GM12878 (cell line): ENCODE data around the gene CDC37. TPM values are rescaled to one million over a fixed set of nuclear protein-coding genes. Genes with fewer than 3 reads are reported as not detected.

ENCODE experiments used
- ATAC-seq: fragments of 200-7000 bp; cut with Tn5 transposase; 3 replicates; pipeline ENCODE4 v1.9.1; 2020; ENCODE audit warnings: mild to moderate bottlenecking, moderate library complexity
- BruUV-seq: library from RNA; stranded (reverse); fragments of 400-500 nt; replicated peaks from 2 replicates; lab custom pipeline; 2021; lab: Mats Ljungman, UMichigan
- CTCF ChIA-PET: fragments of 300-600 bp; sonication (Branson Sonifier 250); formaldehyde crosslinking; extraction: SDS; loops from one replicate; lab custom pipeline; 2021; ENCODE audit warnings: inconsistent platforms; lab: Yijun Ruan, JAX
- POLR2A ChIA-PET: fragments of 350-600 bp; formaldehyde crosslinking; extraction: SDS; loops from one replicate; lab custom pipeline; 2021; ENCODE audit warnings: inconsistent platforms; lab: Charles Lee
- RAD21 ChIA-PET: fragments of 300-600 bp; sonication (Branson Sonifier 250); formaldehyde crosslinking; loops from one replicate; lab custom pipeline; 2023; ENCODE audit warnings: antibody characterized with exemption; ENCODE audit not compliant: unreplicated experiment; lab: Charles Lee
- SMC1A ChIA-PET: fragments of 300-600 bp; sonication (Branson Sonifier 250); formaldehyde crosslinking; loops from one replicate; lab custom pipeline; 2023; ENCODE audit not compliant: unreplicated experiment, uncharacterized antibody; lab: Charles Lee
- DNase-seq: peaks from one replicate; pipeline ENCODE4 v3.0.0-alpha.2; 2011; ENCODE audit warnings: low read depth, low spot score
- FAIRE-seq: peaks from 3 replicates; lab custom pipeline; 2011; peaks lifted over from hg19 to GRCh38; lab: Jason Lieb, UNC
- H2AFZ ChIP-seq: 2 replicates; pipeline ENCODE4 v1.6.0; 2011; ENCODE audit warnings: low read depth, low read length, control low read depth; ENCODE audit not compliant: control insufficient read depth
- H3K27ac ChIP-seq: 2 replicates; pipeline ENCODE4 v1.5.1; 2011; ENCODE audit warnings: control low read depth; ENCODE audit not compliant: control insufficient read depth, insufficient read depth
- H3K27me3 ChIP-seq, 2 experiments: replicated peaks in 1 of 2; 2 replicates each; pipeline versions ENCODE4 v1.6.0 to v1.6.1; 2011; ENCODE audit warnings: low read length in 1 of 2; ENCODE audit not compliant: control insufficient read depth in 2 of 2, insufficient read depth in 2 of 2
- H3K36me3 ChIP-seq, 2 experiments: 2 replicates each; pipeline ENCODE4 v1.5.1; 2011; ENCODE audit warnings: low read length in 1 of 2; ENCODE audit not compliant: control insufficient read depth in 2 of 2, insufficient read depth in 2 of 2
- H3K4me1 ChIP-seq: 2 replicates; pipeline ENCODE4 v1.6.1; 2011; ENCODE audit warnings: mild to moderate bottlenecking, low read length, moderate library complexity, mixed read lengths; ENCODE audit not compliant: control insufficient read depth, insufficient read depth
- H3K4me2 ChIP-seq: 2 replicates; pipeline ENCODE4 v1.6.0; 2011; ENCODE audit warnings: control low read depth; ENCODE audit not compliant: control insufficient read depth, insufficient read depth
- H3K4me3 ChIP-seq: fragments of 200-600 bp; sonication (generic); 2 replicates; pipeline ENCODE4 v1.5.1; 2016
- H3K79me2 ChIP-seq: 2 replicates; pipeline ENCODE4 v1.6.0; 2011; ENCODE audit warnings: low read length; ENCODE audit not compliant: control insufficient read depth, insufficient read depth
- H3K9ac ChIP-seq: 2 replicates; pipeline ENCODE4 v1.8.0; 2011; ENCODE audit warnings: low read length, control low read depth, mixed read lengths; ENCODE audit not compliant: control insufficient read depth, insufficient read depth
- H3K9me3 ChIP-seq: replicated peaks from 3 replicates; pipeline ENCODE4 v1.5.1; 2011; ENCODE audit warnings: mild to moderate bottlenecking, low read length; ENCODE audit not compliant: control insufficient read depth, insufficient read depth
- H4K20me1 ChIP-seq: 2 replicates; pipeline ENCODE4 v1.6.0; 2011; ENCODE audit not compliant: control insufficient read depth, insufficient read depth
- BACH1 ChIP-seq: fragments of 450-650 bp; IDR thresholded peaks from 2 replicates; pipeline ENCODE4 v1.6.1; 2017; ENCODE audit warnings: mild to moderate bottlenecking, borderline replicate concordance
- BCL11A ChIP-seq: IDR thresholded peaks from 2 replicates; pipeline ENCODE4 v1.6.1; 2011; ENCODE audit warnings: low read depth, low read length
- CHD1 ChIP-seq: IDR thresholded peaks from 2 replicates; pipeline ENCODE4 v1.6.1; 2012; ENCODE audit warnings: low read depth, low read length, improper control_type of control experiment
- DPF2 ChIP-seq: fragments of 450-650 bp; IDR thresholded peaks from 2 replicates; pipeline ENCODE4 v1.6.1; 2017; ENCODE audit warnings: mild to moderate bottlenecking
- IKZF1 ChIP-seq: fragments of 450-650 bp; conservative IDR thresholded peaks from 2 replicates; pipeline ENCODE4 v1.6.1; 2017; ENCODE audit warnings: antibody characterized with exemption, mild to moderate bottlenecking
- MTA3 ChIP-seq: IDR thresholded peaks from 2 replicates; pipeline ENCODE4 v1.6.1; 2012; ENCODE audit warnings: low read length, inconsistent platforms, borderline replicate concordance
- MXI1 ChIP-seq: fragments of 150-350 bp; IDR thresholded peaks from 2 replicates; pipeline ENCODE4 v1.6.1; 2011; ENCODE audit warnings: low read depth, mild to moderate bottlenecking, inconsistent platforms, low read length, improper control_type of control experiment
- NBN ChIP-seq: fragments of 450-650 bp; IDR thresholded peaks from 2 replicates; pipeline ENCODE4 v1.6.1; 2016
- PAX5 ChIP-seq: IDR thresholded peaks from 2 replicates; pipeline ENCODE4 v1.6.1; 2011; ENCODE audit warnings: low read depth, low read length, borderline replicate concordance
- SIN3A ChIP-seq: IDR thresholded peaks from 2 replicates; pipeline ENCODE4 v1.6.1; 2012; ENCODE audit warnings: low read depth, low read length, improper control_type of control experiment
- SP1 ChIP-seq: IDR thresholded peaks from one replicate; pipeline ENCODE4 v1.6.1; 2011; ENCODE audit warnings: low read depth, low read length
- SPI1 ChIP-seq: IDR thresholded peaks from 2 replicates; pipeline ENCODE4 v1.6.1; 2011; ENCODE audit warnings: low read depth, mild to moderate bottlenecking, low read length, moderate library complexity, borderline replicate concordance; ENCODE audit not compliant: insufficient read depth
- SUPT20H ChIP-seq: IDR thresholded peaks from 2 replicates; pipeline ENCODE4 v1.6.1; 2011; ENCODE audit warnings: low read depth, mild to moderate bottlenecking, low read length, moderate library complexity, borderline replicate concordance; ENCODE audit not compliant: control insufficient read depth
- SUZ12 ChIP-seq: fragments of 200-600 bp; sonication (generic); IDR thresholded peaks from one replicate; pipeline ENCODE4 v1.6.1; 2018; ENCODE audit warnings: antibody characterized with exemption, mild to moderate bottlenecking; ENCODE audit not compliant: unreplicated experiment
- ZBED1 ChIP-seq: IDR thresholded peaks from 2 replicates; pipeline ENCODE4 v1.6.1; 2016; ENCODE audit warnings: borderline replicate concordance
- WGBS: methylation state at CpG from one replicate; pipeline ENCODE4 v1.1.6; 2016; ENCODE audit warnings: low lambda C conversion rate; ENCODE audit not compliant: insufficient replicate concordance, insufficient coverage; ENCODE audit errors: missing lambda C conversion rate; 5-methylcytosine and 5-hydroxymethylcytosine counted together
- in situ Hi-C: fragments of 300-500 bp; cut with MboI; formaldehyde crosslinking; loops from 9 replicates; pipeline ENCODE4 v1.14.3; 2018; ENCODE audit warnings: mixed read lengths
- intact Hi-C: fragments of 100-400 bp; cut with micrococcal nuclease; formaldehyde crosslinking; loops from one replicate; pipeline ENCODE4 v1.14.2; 2022; ENCODE audit not compliant: unreplicated experiment
- polyA plus RNA-seq, 11 experiments: library from polyadenylated mRNA; depleted of rRNA in 4 of 11; unstranded in 6 of 11; stranded (reverse) in 5 of 11; fragments of >200 nt; fragmentation: Nextera tagmentation in 4 of 11; fragmentation: Illumina TruSeq in 1 of 11; extraction: Ambion mirVana in 4 of 11; extraction: Trizol in 1 of 11; gene quantifications; 1 replicate in 1 of 11; 2 replicates in 10 of 11; pipeline versions ENCODE4 v1.2.1 to v1.2.3, GENCODE V29; 2011 to 2016; ENCODE audit warnings: inconsistent platforms in 2 of 11, missing spikeins in 2 of 11, low read depth in 1 of 11
- total RNA-seq, 4 experiments: library from RNA; depleted of rRNA in 3 of 4; stranded (reverse); fragments of >200 nt in 3 of 4; fragmentation: Illumina TruSeq in 1 of 4; extraction: Trizol in 1 of 4; gene quantifications; 2 replicates each; pipeline versions ENCODE4 v1.2.1 to v1.2.3, GENCODE V29; 2013 to 2021
- TF ChIP-seq, protein P1 (sequence below): fragments of 450-650 bp; IDR thresholded peaks from 2 replicates; pipeline ENCODE4 v1.6.1; 2018; ENCODE audit warnings: borderline replicate concordance, mild to moderate bottlenecking; ENCODE audit not compliant: partially characterized antibody
- TF ChIP-seq, protein P2 (sequence below): fragments of 450-650 bp; IDR thresholded peaks from 2 replicates; pipeline ENCODE4 v1.6.1; 2017; ENCODE audit warnings: low read depth, mild to moderate bottlenecking, moderate library complexity
- TF ChIP-seq, protein P3 (sequence below): fragments of 450-650 bp; IDR thresholded peaks from 2 replicates; pipeline ENCODE4 v1.6.1; 2016; ENCODE audit warnings: mild to moderate bottlenecking

Gene CDC37
- total and polyA plus RNA-seq, 10 of the 15 experiments (the other 5 are each of a cell fraction or from before 2014, with no cell fraction given), result 4.7 to 265 (median 176) TPM

DNA sequence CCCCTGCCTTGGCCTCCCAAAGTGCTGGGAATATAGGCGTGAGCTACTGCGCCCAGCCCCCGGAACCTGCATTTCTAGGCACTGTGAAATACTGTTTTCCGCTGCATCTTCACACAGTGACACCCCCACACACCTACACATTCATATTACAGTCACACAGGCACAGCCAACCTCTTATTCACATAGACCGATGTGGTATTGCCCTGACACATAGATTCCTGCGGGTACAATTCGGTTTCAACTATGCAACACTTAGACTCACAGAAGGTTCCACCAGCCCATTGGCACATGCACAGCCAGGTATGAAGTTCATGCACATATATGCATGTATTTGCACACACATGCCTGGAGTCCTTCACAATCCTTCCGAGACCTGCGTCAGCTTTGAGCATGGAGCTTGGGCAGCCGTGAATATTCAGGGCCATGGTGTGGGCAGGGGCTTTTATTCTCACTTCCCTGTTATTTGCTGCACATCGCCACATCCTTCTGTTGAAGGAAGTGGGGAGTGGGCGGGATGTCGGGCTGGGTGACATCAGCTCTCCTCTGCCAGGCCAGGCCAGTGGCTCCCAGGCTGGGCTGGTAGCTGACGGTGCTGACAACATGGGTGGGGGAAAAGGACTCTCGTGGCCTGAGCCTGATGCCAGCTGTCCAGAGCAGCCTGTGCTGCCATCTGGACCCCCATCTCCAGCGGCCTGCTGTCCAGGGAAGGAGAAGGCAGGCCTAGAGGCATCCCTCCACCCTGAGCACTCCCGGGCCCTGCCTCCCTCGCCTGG is 5.4 kb upstream of the CDC37 start:
- H3K9ac ChIP-seq, result no peak overlapping the region; the same call in 1 of the 2 replicates
- POLR2A ChIA-PET, result interaction anchor here (0.5 to 8.3 kb wide), 11 partner anchors 10 to 192 kb away, joined by 3 to 122 read pairs (median 3); partner anchors contain the start of genes KEAP1 and PDE4A
- H2AFZ ChIP-seq, result no peak overlapping the region; the same call in 1 of the 2 replicates
- no peak for TF ChIP-seq BACH1
- TF ChIP-seq ZBED1, result no peak; the same call in 1 of the 2 replicates
- TF ChIP-seq SIN3A, result 0 out of 2 replicates have a peak, but pooled peaks have one; percentile 45
- TF ChIP-seq SUPT20H, result no peak
- peak; percentile 41; the same call in 1 of the 2 replicates for TF ChIP-seq MXI1
- no peak; the same call in 1 of the 2 replicates for TF ChIP-seq MTA3
- peak; percentile 96 for TF ChIP-seq DPF2
- peak; percentile 76 for TF ChIP-seq BCL11A
- TF ChIP-seq, protein P1, sequence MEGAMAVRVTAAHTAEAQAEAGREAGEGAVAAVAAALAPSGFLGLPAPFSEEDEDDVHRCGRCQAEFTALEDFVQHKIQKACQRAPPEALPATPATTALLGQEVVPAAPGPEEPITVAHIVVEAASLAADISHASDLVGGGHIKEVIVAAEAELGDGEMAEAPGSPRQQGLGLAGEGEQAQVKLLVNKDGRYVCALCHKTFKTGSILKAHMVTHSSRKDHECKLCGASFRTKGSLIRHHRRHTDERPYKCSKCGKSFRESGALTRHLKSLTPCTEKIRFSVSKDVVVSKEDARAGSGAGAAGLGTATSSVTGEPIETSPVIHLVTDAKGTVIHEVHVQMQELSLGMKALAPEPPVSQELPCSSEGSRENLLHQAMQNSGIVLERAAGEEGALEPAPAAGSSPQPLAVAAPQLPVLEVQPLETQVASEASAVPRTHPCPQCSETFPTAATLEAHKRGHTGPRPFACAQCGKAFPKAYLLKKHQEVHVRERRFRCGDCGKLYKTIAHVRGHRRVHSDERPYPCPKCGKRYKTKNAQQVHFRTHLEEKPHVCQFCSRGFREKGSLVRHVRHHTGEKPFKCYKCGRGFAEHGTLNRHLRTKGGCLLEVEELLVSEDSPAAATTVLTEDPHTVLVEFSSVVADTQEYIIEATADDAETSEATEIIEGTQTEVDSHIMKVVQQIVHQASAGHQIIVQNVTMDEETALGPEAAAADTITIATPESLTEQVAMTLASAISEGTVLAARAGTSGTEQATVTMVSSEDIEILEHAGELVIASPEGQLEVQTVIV, result no peak
- peak; percentile 69; the same call in 1 of the 2 replicates for TF ChIP-seq NBN
- TF ChIP-seq PAX5, result peak; percentile 60; the same call in 1 of the 2 replicates
- no peak for TF ChIP-seq SUZ12
- TF ChIP-seq SPI1, result peak; percentile 95
- TF ChIP-seq IKZF1, result peak; percentile 93
- peak; percentile 39 for TF ChIP-seq SP1
- TF ChIP-seq, protein P2, sequence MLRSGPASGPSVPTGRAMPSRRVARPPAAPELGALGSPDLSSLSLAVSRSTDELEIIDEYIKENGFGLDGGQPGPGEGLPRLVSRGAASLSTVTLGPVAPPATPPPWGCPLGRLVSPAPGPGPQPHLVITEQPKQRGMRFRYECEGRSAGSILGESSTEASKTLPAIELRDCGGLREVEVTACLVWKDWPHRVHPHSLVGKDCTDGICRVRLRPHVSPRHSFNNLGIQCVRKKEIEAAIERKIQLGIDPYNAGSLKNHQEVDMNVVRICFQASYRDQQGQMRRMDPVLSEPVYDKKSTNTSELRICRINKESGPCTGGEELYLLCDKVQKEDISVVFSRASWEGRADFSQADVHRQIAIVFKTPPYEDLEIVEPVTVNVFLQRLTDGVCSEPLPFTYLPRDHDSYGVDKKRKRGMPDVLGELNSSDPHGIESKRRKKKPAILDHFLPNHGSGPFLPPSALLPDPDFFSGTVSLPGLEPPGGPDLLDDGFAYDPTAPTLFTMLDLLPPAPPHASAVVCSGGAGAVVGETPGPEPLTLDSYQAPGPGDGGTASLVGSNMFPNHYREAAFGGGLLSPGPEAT, result peak; percentile 78
- no peak for TF ChIP-seq CHD1
- TF ChIP-seq, protein P3, sequence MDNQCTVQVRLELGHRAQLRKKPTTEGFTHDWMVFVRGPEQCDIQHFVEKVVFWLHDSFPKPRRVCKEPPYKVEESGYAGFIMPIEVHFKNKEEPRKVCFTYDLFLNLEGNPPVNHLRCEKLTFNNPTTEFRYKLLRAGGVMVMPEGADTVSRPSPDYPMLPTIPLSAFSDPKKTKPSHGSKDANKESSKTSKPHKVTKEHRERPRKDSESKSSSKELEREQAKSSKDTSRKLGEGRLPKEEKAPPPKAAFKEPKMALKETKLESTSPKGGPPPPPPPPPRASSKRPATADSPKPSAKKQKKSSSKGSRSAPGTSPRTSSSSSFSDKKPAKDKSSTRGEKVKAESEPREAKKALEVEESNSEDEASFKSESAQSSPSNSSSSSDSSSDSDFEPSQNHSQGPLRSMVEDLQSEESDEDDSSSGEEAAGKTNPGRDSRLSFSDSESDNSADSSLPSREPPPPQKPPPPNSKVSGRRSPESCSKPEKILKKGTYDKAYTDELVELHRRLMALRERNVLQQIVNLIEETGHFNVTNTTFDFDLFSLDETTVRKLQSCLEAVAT, result peak; percentile 75

More for the DNA sequence above, 5.4 kb upstream of the CDC37 start:
- SMC1A ChIA-PET, result interaction anchor here (0.7 to 16.0 kb wide), 4 partner anchors 7 to 160 kb away, joined by 3 to 364 read pairs (median 64); partner anchors contain the start of genes CDKN2D and PDE4A
- DNase-seq (no peak), FAIRE-seq (no peak), ATAC-seq (peak; percentile 34)
- intact Hi-C loops, result loop anchor here (10.0 kb wide), 1 partner anchor 96 kb away; the partner anchor contains the start of gene KEAP1
- Histone ChIP-seq H3K27ac (no peak overlapping the region; the same call in 1 of the 2 replicates), H3K4me3 (no peak overlapping the region), H3K4me1 (peaks cover 58% of the 10 kb centered on the region), H3K36me3 (no peaks in the 10 kb centered on the region), H3K9me3 (no peaks in the 10 kb centered on the region), H4K20me1 (no peaks in the 10 kb centered on the region), H3K27me3 (peaks cover 0 to 3% of the 10 kb centered on the region in 2 experiments; a peak in 2 of 4 replicates), H3K79me2 (no peaks in the 10 kb centered on the region), H3K4me2 (peak overlapping the region; percentile 39)
- in situ Hi-C loops, result no loop called here
- 30% methylated on average over 18 of the region's 18 CpGs for WGBS
- RAD21 ChIA-PET, result interaction anchor here (0.7 to 7.8 kb wide), 8 partner anchors 11 to 139 kb away, joined by 3 to 209 read pairs (median 4); partner anchors contain the start of gene PDE4A
- CTCF ChIA-PET, result interaction anchor here (1.3 to 28.5 kb wide), 2 partner anchors 17 to 291 kb away, joined by 5 to 1053 read pairs; partner anchors contain the start of gene PDE4A
- no TSS peak for BruUV-seq
